Measurements from ENCODE around the gene ETV6. TPM values are rescaled to one million over a fixed set of nuclear protein-coding genes. Genes with fewer than 3 reads are reported as not detected.

The ETV6 gene
- total RNA-seq, 1 donor from 2014 or later = 16.9 TPM

- Histone ChIP-seq H3K36me3 (no peaks in the 10 kb centered on the region), H3K27me3 (ENCODE audit: low read depth) (no peaks in the 10 kb centered on the region), H3K27ac (replicated peaks) (no peak overlapping the region), H3K9me3 (replicated peaks) (no peaks in the 10 kb centered on the region), H3K4me1 (peaks cover 56% of the 10 kb centered on the region), H3K4me3 (no peak overlapping the region)
- TF ChIP-seq CTCF (IDR thresholded peaks at IDR 0.05; ENCODE audit: borderline replicate concordance) = no peak
- intact Hi-C loops (cut with micrococcal nuclease) = no loop called here
- no peak for DNase-seq
Observed at GRCh38 chr12:11780521-11781101, 131.1 kb downstream of the ETV6 start.

DNA sequence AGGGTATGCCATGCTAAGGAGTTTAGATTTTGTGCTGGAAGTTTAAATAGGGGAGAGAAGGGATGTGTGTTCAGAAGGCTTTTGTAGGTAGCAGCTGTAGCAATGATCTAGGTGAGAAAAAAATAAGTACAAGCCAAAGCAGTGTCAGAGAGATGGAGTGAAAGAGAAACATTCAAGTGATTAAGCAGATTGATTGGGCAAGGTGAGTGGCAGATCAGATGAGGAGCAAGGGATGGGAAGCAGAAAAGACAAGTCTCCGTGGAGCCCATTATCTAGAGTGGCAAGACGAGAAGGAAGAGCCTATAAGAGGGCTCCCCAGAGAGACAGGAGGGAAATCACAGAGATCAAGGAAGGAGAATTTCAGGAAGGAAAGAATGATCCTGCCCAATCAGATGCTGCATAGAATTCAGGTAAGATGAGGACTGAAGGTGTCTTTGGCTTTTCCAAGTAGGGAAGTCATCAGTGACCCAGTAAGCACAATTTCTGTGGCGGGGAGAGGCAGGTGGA is 133.5 kb downstream of the ETV6 start:
- H3K9me3 ChIP-seq (replicated peaks) = no peaks in the 10 kb centered on the region
- no peaks in the 10 kb centered on the region for H3K27me3 ChIP-seq (ENCODE audit: low read depth)
- intact Hi-C loops (cut with micrococcal nuclease) = no loop called here
- H3K4me1 ChIP-seq = peaks cover 68% of the 10 kb centered on the region
- H3K4me3 ChIP-seq = no peak overlapping the region
- H3K27ac ChIP-seq (replicated peaks) = no peak overlapping the region
- no peaks in the 10 kb centered on the region for H3K36me3 ChIP-seq
- DNase-seq = no peak
- no peak for TF ChIP-seq CTCF (IDR thresholded peaks at IDR 0.05; ENCODE audit: borderline replicate concordance)

DNA sequence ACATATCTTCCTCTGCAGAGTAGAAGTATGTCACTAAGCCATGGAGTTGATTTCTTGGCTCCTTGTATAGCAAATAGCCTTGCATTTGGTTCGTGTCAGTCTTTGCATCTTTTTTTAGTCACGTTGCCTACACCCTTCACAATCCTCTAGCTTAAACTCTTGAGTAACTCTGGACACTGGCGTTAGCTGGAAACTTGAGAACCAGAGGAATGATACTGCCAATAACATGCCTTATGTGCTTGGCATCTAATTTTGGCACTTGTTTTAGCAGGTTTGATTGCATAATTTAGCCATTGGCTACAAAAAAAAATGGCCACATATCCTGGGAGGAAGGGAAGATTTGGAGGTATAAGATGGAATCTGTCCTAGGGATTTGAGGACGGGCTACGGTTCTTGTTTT is 136.2 kb downstream of the ETV6 start:
- peaks cover 46% of the 10 kb centered on the region for H3K4me1 ChIP-seq
- no peak overlapping the region for H3K4me3 ChIP-seq
- no peaks in the 10 kb centered on the region for H3K9me3 ChIP-seq (replicated peaks)
- H3K27me3 ChIP-seq (ENCODE audit: low read depth) = no peaks in the 10 kb centered on the region
- no peak for TF ChIP-seq CTCF (IDR thresholded peaks at IDR 0.05; ENCODE audit: borderline replicate concordance)
- intact Hi-C loops (cut with micrococcal nuclease) = no loop called here
- H3K36me3 ChIP-seq = no peaks in the 10 kb centered on the region
- peak overlapping the region; percentile 75 for H3K27ac ChIP-seq (replicated peaks)
- DNase-seq = no peak

DNA sequence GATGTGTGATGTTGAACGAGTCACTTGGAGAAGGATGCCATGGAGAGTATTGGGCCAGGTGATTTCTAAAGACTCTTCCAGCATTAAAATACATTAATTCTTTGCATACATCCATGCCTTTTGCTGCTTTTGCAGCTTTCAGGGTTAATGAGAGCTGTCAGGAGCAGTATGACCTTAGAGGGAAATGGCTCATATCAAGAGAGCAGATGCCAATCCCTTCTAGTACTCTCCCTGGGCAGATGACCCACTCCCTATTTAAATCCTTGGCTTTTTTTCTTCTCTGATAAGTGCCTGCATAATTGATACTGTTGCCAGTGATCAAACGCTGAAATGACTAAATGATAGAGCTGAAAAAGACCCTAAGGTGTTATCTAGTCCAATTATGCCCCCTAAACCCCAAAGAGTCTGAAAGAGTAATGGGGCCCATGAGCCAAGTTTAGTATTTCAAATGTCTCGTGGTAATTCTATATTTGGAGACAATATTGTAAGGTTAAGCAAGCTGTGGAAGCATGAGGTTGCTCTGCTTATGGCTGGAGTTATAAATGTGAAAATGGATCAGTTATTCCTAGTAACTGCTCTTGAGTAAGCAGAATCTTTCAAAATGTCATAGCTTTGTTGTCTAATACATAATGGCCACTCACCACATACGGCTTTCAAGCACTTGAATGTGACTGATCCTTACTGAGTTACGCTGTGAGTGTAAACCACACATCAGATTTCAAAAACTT is 137.3 kb downstream of the ETV6 start:
- no peak for TF ChIP-seq CTCF (IDR thresholded peaks at IDR 0.05; ENCODE audit: borderline replicate concordance)
- H3K4me1 ChIP-seq = peaks cover 47% of the 10 kb centered on the region
- H3K4me3 ChIP-seq = no peak overlapping the region
- H3K27ac ChIP-seq (replicated peaks) = peak overlapping the region; percentile 75
- no peaks in the 10 kb centered on the region for H3K36me3 ChIP-seq
- H3K27me3 ChIP-seq (ENCODE audit: low read depth) = no peaks in the 10 kb centered on the region
- no peaks in the 10 kb centered on the region for H3K9me3 ChIP-seq (replicated peaks)
- DNase-seq = no peak
- intact Hi-C loops (cut with micrococcal nuclease) = no loop called here

GRCh38 chr12:11787437-11787836 is 138.0 kb downstream of the ETV6 start:
- H3K4me1 ChIP-seq = peaks cover 50% of the 10 kb centered on the region

More at GRCh38 chr12:11787437-11787836, 138.0 kb downstream of the ETV6 start:
- intact Hi-C loops (cut with micrococcal nuclease) = no loop called here
- Histone ChIP-seq H3K27ac (replicated peaks) (peak overlapping the region; percentile 75), H3K9me3 (replicated peaks) (no peaks in the 10 kb centered on the region), H3K27me3 (ENCODE audit: low read depth) (no peaks in the 10 kb centered on the region), H3K36me3 (no peaks in the 10 kb centered on the region), H3K4me3 (no peak overlapping the region)
- TF ChIP-seq CTCF (IDR thresholded peaks at IDR 0.05; ENCODE audit: borderline replicate concordance) = no peak
- DNase-seq = no peak

All from left ventricle myocardium inferior (tissue), 1 donor.